ENCODE data around the gene HTR2C. TPM values are rescaled to one million over a fixed set of nuclear protein-coding genes. Genes with fewer than 3 reads are reported as not detected.

The HTR2C gene
- total and polyA plus RNA-seq, 2 of the 4 experiments (the other 2 are of a cell fraction) = not detected

DNA sequence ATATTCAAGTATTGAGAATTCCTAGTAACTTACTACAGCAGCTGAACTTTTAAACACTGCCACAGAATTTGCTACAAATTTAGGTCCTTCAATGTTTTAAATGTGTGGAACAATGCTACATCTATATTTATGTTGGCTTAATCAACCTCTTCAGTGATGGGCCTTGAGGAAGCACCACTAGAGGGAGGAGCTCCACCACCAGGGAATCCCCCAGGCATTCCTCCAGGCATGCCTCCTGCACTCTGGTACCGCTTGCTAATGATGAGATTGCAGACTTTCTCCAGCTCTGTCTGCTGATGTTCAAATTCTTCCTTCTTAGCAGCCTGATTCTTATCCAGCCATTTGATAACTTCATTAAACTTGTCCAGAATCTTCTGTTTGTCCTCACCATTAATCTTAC lies 190.8 kb downstream of the HTR2C start:
- no peak overlapping the region for H4K8ac ChIP-seq (ENCODE audit: low read depth in 2 of 2, low read length in 2 of 2)
- no peak overlapping the region for H2BK5ac ChIP-seq (ENCODE audit: low read depth, low read length, poor library complexity, severe bottlenecking)
- no peak overlapping the region for H3K14ac ChIP-seq (replicated peaks; ENCODE audit: low read depth, low read length)
- ATAC-seq (ENCODE audit: low read depth) = no peak
- no peak overlapping the region for H2AK9ac ChIP-seq (replicated peaks; ENCODE audit: low read depth, low read length, poor library complexity)
- ChIA-PET CTCF (no interaction called here), POLR2A (ENCODE audit: unreplicated experiment) (no interaction called here)
- H3K56ac ChIP-seq (ENCODE audit: extremely low read depth, insufficient read depth, low read length) = no peak overlapping the region
- no peak overlapping the region for H3K4me2 ChIP-seq (ENCODE audit: low read depth, low read length)
- H3K4me3 ChIP-seq (ENCODE audit: insufficient read depth, low read depth, low read length) = no peak overlapping the region
- dilution Hi-C loops (cut with HindIII; ENCODE audit: low sequenced_read_pairs, unreplicated experiment) = no loop called here
- H4K91ac ChIP-seq (ENCODE audit: insufficient read depth, low read depth, low read length) = no peak overlapping the region
- H4K5ac ChIP-seq (ENCODE audit: low read depth, low read length) = no peak overlapping the region
- BruUV-seq (replicated peaks) = no TSS peak
- no peak overlapping the region for H2AK5ac ChIP-seq (ENCODE audit: low read depth, low read length)
- in situ Hi-C loops (cut with MboI; ENCODE audit: low sequenced_read_pairs) = no loop called here
- no peak overlapping the region for H3K4ac ChIP-seq (ENCODE audit: low read depth, low read length)
- intact Hi-C loops (cut with micrococcal nuclease) = no loop called here
- H3K9me1 ChIP-seq (ENCODE audit: insufficient read depth, low read length) = no peaks in the 10 kb centered on the region
- WGBS, 2 experiments (ENCODE audit: extremely low coverage in 2 of 2, insufficient read length in 1 of 2) = no CpG with 5 or more reads among the region's 1 CpG
- TF ChIP-seq MAFK (IDR thresholded peaks at IDR 0.05; ENCODE audit: low read depth, low read length) (no peak), USF2 (IDR thresholded peaks at IDR 0.05; ENCODE audit: low read depth, low read length) (no peak), SMC3 (IDR thresholded peaks at IDR 0.05; ENCODE audit: low read depth, low read length) (no peak), MXI1 (IDR thresholded peaks at IDR 0.05; ENCODE audit: borderline replicate concordance, low read depth, low read length) (no peak), RFX5 (IDR thresholded peaks at IDR 0.05; ENCODE audit: low read depth, low read length) (no peak), NFE2L2 (IDR thresholded peaks at IDR 0.05; ENCODE audit: low read depth, low read length) (no peak), MAZ (IDR thresholded peaks at IDR 0.05; ENCODE audit: borderline replicate concordance, low read depth, low read length) (no peak), FOS (IDR thresholded peaks at IDR 0.05; ENCODE audit: low read depth, low read length) (no peak), RCOR1 (IDR thresholded peaks at IDR 0.05; ENCODE audit: insufficient replicate concordance, low read length) (no peak)
- H2BK15ac ChIP-seq (ENCODE audit: low read depth, low read length) = no peak overlapping the region
- H3K27me3 ChIP-seq (ENCODE audit: control insufficient read depth, insufficient read depth, low read length) = no peaks in the 10 kb centered on the region; the same call in 1 of the 2 replicates
- H3K79me1 ChIP-seq (ENCODE audit: low read depth in 1 of 2, low read length in 2 of 2) = no peaks in the 10 kb centered on the region
- DNase-seq = no peak
- no peak overlapping the region for H2BK20ac ChIP-seq (ENCODE audit: low read depth, low read length)
- no peak overlapping the region for H3K27ac ChIP-seq (ENCODE audit: insufficient read depth, low read length)
- H2AFZ ChIP-seq (replicated peaks; ENCODE audit: low read length, poor library complexity) = no peak overlapping the region
- H2BK120ac ChIP-seq (ENCODE audit: low read depth, low read length) = no peak overlapping the region
- no peak overlapping the region for H3K18ac ChIP-seq (ENCODE audit: low read depth, low read length)
- no peaks in the 10 kb centered on the region for H4K20me1 ChIP-seq (ENCODE audit: insufficient read depth, low read length)
- no peak overlapping the region for H3K23ac ChIP-seq (ENCODE audit: low read depth, low read length)
- H3K36me3 ChIP-seq (ENCODE audit: control insufficient read depth, insufficient read depth, low read length) = no peaks in the 10 kb centered on the region
- H3K9me3 ChIP-seq (ENCODE audit: control insufficient read depth, insufficient read depth, low read length) = no peaks in the 10 kb centered on the region
- H3K4me1 ChIP-seq (ENCODE audit: control insufficient read depth, insufficient read depth, low read length) = no peaks in the 10 kb centered on the region
- H3K9ac ChIP-seq (ENCODE audit: low read depth, low read length) = no peak overlapping the region
